Jurkat, Clone E6-1 (cell line): Measurements from ENCODE around the gene RETN.

Experiments
- DNase-seq: peaks from one replicate; pipeline ENCODE4 v3.0.0-alpha.2; 2011; ENCODE audit warnings: low read depth, low spot score
- H3K4me3 ChIP-seq: 2 replicates; pipeline ENCODE4 v1.5.1; 2011; ENCODE audit warnings: mild to moderate bottlenecking, low read length, control low read depth, moderate library complexity

The RETN gene

GRCh38 chr19:7652061-7652641 lies 16.7 kb upstream of the RETN start:
- H3K4me3 ChIP-seq = peak overlapping the region; percentile 50
- DNase-seq = peak; percentile 82

GRCh38 chr19:7654401-7654800 lies 14.4 kb upstream of the RETN start:
- DNase-seq = no peak
- no peak overlapping the region for H3K4me3 ChIP-seq

- DNase-seq = no peak
- H3K4me3 ChIP-seq = no peak overlapping the region
These were observed 13.3 kb upstream of the RETN start for GRCh38 chr19:7655581-7655980.

- no peak for DNase-seq
These were observed 11.6 kb upstream of the RETN start for GRCh38 chr19:7657131-7657751.

GRCh38 chr19:7658219-7658686 lies 10.6 kb upstream of the RETN start:
- peak overlapping the region; percentile 35 for H3K4me3 ChIP-seq
- DNase-seq = peak; percentile 92

More at GRCh38 chr19:7657131-7657751, 11.6 kb upstream of the RETN start:
- no peak overlapping the region for H3K4me3 ChIP-seq

GRCh38 chr19:7661744-7662538 lies 6.9 kb upstream of the RETN start:
- no peak for DNase-seq
- no peak overlapping the region for H3K4me3 ChIP-seq

GRCh38 chr19:7662657-7663056 lies 6.2 kb upstream of the RETN start:
- H3K4me3 ChIP-seq = no peak overlapping the region
- DNase-seq = no peak

GRCh38 chr19:7663706-7664105 lies 5.1 kb upstream of the RETN start:
- no peak overlapping the region for H3K4me3 ChIP-seq
- no peak for DNase-seq

GRCh38 chr19:7665076-7665475 lies 3.8 kb upstream of the RETN start:
- no peak for DNase-seq
- no peak overlapping the region for H3K4me3 ChIP-seq

- H3K4me3 ChIP-seq = no peak overlapping the region
- no peak for DNase-seq
These were observed 792 bp downstream of the RETN start for GRCh38 chr19:7669641-7670040.

- H3K4me3 ChIP-seq = no peak overlapping the region
- no peak for DNase-seq
These were observed 1.4 kb downstream of the RETN start for GRCh38 chr19:7670150-7670783.

- no peak overlapping the region for H3K4me3 ChIP-seq
- no peak for DNase-seq
These were observed 1.9 kb downstream of the RETN start for GRCh38 chr19:7670790-7671189.

- no peak overlapping the region for H3K4me3 ChIP-seq
- DNase-seq = no peak
These were observed 3.7 kb downstream of the RETN start for GRCh38 chr19:7672522-7672921.

GRCh38 chr19:7674010-7675005 lies 5.5 kb downstream of the RETN start:
- peak overlapping the region; percentile 42 for H3K4me3 ChIP-seq

GRCh38 chr19:7676376-7676775 lies 7.5 kb downstream of the RETN start:
- DNase-seq = peak; percentile 73
- peak overlapping the region; percentile 36 for H3K4me3 ChIP-seq

More at GRCh38 chr19:7674010-7675005, 5.5 kb downstream of the RETN start:
- DNase-seq = peak; percentile 88

- DNase-seq = no peak
- H3K4me3 ChIP-seq = peak within 1 kb of the TSS; percentile 36
These were observed 8.0 kb downstream of the RETN start, which contains the start of gene MCEMP1 for GRCh38 chr19:7676854-7677253. MCEMP1 (plus strand) TSS chr19:7677090; CDS start chr19:7677121, 31 bp downstream.

GRCh38 chr19:7677669-7678311 lies 8.9 kb downstream of the RETN start:
- DNase-seq = no peak

More at GRCh38 chr19:7677669-7678311, 8.9 kb downstream of the RETN start:
- H3K4me3 ChIP-seq = no peak overlapping the region
